ENCODE measurements around the gene COL5A3.

GRCh38 chr19:9995084-9995483 lies 15.2 kb downstream of the COL5A3 start:
- TF ChIP-seq CTCF (IDR thresholded peaks at IDR 0.05; ENCODE audit: insufficient read depth, low read length, poor library complexity, severe bottlenecking), result no peak
- no peak for TF ChIP-seq EZH2phosphoT487 (conservative IDR thresholded peaks at IDR 0.05; ENCODE audit: low read length)

All from SU-DHL-6 (cell line).